Uterus (tissue), 2 donors: ENCODE data around the gene LIG3.

Experiments
- POLR2A ChIP-seq, 2 donors: fragments of 450-650 bp; IDR thresholded peaks; one replicate each; pipeline ENCODE4 v1.6.1; 2016; ENCODE audit warnings: antibody characterized with exemption in 2 of 2, mild to moderate bottlenecking in 1 of 2, moderate library complexity in 1 of 2
- TF ChIP-seq, protein P1 (sequence below), 4 experiments: fragments of 200-600 bp in 2 of 4; fragments of 450-650 bp in 2 of 4; sonication (generic) in 2 of 4; IDR thresholded peaks; one replicate each; pipeline ENCODE4 v1.5.1; 2016 to 2019; ENCODE audit warnings: antibody characterized with exemption in 4 of 4, mild to moderate bottlenecking in 2 of 4, moderate library complexity in 1 of 4

DNA sequence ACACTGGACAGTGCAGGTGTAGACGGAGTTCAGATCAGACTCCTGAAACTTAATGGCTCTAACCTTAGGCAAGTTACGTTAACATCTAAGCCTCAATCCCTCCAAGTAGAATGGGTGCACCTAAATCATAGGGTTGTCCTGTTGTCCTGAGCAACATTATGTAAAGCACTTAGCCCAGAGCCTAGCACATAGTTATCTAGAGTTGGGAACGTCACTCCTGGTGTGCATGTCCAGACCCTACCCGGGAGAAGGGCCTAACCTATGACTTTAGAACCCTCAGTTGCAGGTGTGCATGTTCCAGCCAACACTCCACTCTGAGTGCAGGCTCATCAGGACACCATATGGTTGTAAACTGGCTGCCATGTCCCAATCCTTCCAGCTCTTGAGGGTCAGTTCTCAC, 26.0 kb downstream of the LIG3 start:
- TF ChIP-seq, protein P1, sequence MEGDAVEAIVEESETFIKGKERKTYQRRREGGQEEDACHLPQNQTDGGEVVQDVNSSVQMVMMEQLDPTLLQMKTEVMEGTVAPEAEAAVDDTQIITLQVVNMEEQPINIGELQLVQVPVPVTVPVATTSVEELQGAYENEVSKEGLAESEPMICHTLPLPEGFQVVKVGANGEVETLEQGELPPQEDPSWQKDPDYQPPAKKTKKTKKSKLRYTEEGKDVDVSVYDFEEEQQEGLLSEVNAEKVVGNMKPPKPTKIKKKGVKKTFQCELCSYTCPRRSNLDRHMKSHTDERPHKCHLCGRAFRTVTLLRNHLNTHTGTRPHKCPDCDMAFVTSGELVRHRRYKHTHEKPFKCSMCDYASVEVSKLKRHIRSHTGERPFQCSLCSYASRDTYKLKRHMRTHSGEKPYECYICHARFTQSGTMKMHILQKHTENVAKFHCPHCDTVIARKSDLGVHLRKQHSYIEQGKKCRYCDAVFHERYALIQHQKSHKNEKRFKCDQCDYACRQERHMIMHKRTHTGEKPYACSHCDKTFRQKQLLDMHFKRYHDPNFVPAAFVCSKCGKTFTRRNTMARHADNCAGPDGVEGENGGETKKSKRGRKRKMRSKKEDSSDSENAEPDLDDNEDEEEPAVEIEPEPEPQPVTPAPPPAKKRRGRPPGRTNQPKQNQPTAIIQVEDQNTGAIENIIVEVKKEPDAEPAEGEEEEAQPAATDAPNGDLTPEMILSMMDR (IDR thresholded peaks at IDR 0.05): no peak
- no peak for TF ChIP-seq POLR2A (IDR thresholded peaks at IDR 0.05)
